Neural progenitor cell (in vitro differentiated cells): ENCODE data around the gene ABCC9. TPM values are rescaled to one million over a fixed set of nuclear protein-coding genes. Genes with fewer than 3 reads are reported as not detected.

Source experiments
- DNase-seq: peaks from one replicate; pipeline ENCODE4 v3.0.0-alpha.2; 2016; ENCODE audit warnings: low spot score
- H2AFZ ChIP-seq: fragments of 200-600 bp; sonication (generic); replicated peaks from 2 replicates; pipeline ENCODE4 v1.6.1; 2016; ENCODE audit warnings: antibody characterized with exemption
- H3F3A ChIP-seq: fragments of 200-600 bp; sonication (generic); 2 replicates; pipeline ENCODE4 v1.6.1; 2016; ENCODE audit warnings: antibody characterized with exemption, low read depth
- H3K27ac ChIP-seq: fragments of 200-600 bp; sonication (generic); 2 replicates; pipeline ENCODE4 v1.5.1; 2016; ENCODE audit warnings: mild to moderate bottlenecking
- H3K27me3 ChIP-seq: fragments of 200-600 bp; sonication (generic); 2 replicates; pipeline ENCODE4 v1.6.1; 2016; ENCODE audit warnings: mild to moderate bottlenecking, moderate library complexity
- H3K36me3 ChIP-seq: fragments of 200-600 bp; sonication (generic); 2 replicates; pipeline ENCODE4 v1.5.1; 2016
- H3K4me1 ChIP-seq: fragments of 200-600 bp; sonication (generic); 2 replicates; pipeline ENCODE4 v1.6.1; 2016; ENCODE audit warnings: mixed run types
- H3K4me2 ChIP-seq: fragments of 200-600 bp; sonication (generic); 2 replicates; pipeline ENCODE4 v1.6.1; 2016
- H3K4me3 ChIP-seq: fragments of 200-600 bp; sonication (generic); 2 replicates; pipeline ENCODE4 v1.5.1; 2016
- H3K79me2 ChIP-seq: fragments of 200-600 bp; sonication (generic); 2 replicates; pipeline ENCODE4 v1.6.1; 2016; ENCODE audit warnings: low read depth
- H3K9ac ChIP-seq: fragments of 200-600 bp; sonication (generic); 2 replicates; pipeline ENCODE4 v1.6.1; 2016
- H3K9me3 ChIP-seq: fragments of 200-600 bp; sonication (generic); 2 replicates; pipeline ENCODE4 v1.5.1; 2016; ENCODE audit warnings: low read depth
- H4K20me1 ChIP-seq: fragments of 200-600 bp; sonication (generic); 2 replicates; pipeline ENCODE4 v1.6.1; 2016; ENCODE audit warnings: low read depth
- H3K27ac Mint-ChIP-seq: 3 replicates; pipeline ENCODE4 v1.8.0; 2021; ENCODE audit warnings: mixed read lengths
- H3K27me3 Mint-ChIP-seq: 2 replicates; pipeline ENCODE4 v1.8.0; 2022; ENCODE audit warnings: low read depth, mild to moderate bottlenecking, inconsistent platforms, moderate library complexity, mixed read lengths; ENCODE audit not compliant: insufficient read depth
- H3K36me3 Mint-ChIP-seq: 3 replicates; pipeline ENCODE4 v1.8.0; 2021; ENCODE audit warnings: mixed read lengths
- H3K4me1 Mint-ChIP-seq: 3 replicates; pipeline ENCODE4 v1.8.0; 2021; ENCODE audit warnings: mixed read lengths
- H3K4me3 Mint-ChIP-seq: 3 replicates; pipeline ENCODE4 v1.8.0; 2021; ENCODE audit warnings: mild to moderate bottlenecking, moderate library complexity, mixed read lengths
- H3K9me3 Mint-ChIP-seq: 3 replicates; pipeline ENCODE4 v1.8.0; 2020; ENCODE audit warnings: mixed read lengths
- EZH2 ChIP-seq: fragments of 200-600 bp; sonication (generic); IDR thresholded peaks from 2 replicates; pipeline ENCODE4 v1.6.1; 2017; ENCODE audit warnings: antibody characterized with exemption, mild to moderate bottlenecking, moderate library complexity
- EZH2phosphoT487 ChIP-seq: fragments of 200-600 bp; sonication (generic); IDR thresholded peaks from 2 replicates; pipeline ENCODE4 v1.6.1; 2017; ENCODE audit warnings: antibody characterized with exemption
- total RNA-seq: library from RNA; depleted of rRNA; stranded (reverse); fragments of >200 nt; gene quantifications from 2 replicates; pipeline ENCODE4 v1.2.3, GENCODE V29; 2015; ENCODE audit warnings: low replicate concordance
- TF ChIP-seq, protein P1 (sequence below): fragments of 200-600 bp; sonication (generic); IDR thresholded peaks from 2 replicates; pipeline ENCODE4 v1.5.1; 2017; ENCODE audit warnings: antibody characterized with exemption, mild to moderate bottlenecking

Gene ABCC9
- total RNA-seq, 1 donor from 2014 or later: not detected

DNA sequence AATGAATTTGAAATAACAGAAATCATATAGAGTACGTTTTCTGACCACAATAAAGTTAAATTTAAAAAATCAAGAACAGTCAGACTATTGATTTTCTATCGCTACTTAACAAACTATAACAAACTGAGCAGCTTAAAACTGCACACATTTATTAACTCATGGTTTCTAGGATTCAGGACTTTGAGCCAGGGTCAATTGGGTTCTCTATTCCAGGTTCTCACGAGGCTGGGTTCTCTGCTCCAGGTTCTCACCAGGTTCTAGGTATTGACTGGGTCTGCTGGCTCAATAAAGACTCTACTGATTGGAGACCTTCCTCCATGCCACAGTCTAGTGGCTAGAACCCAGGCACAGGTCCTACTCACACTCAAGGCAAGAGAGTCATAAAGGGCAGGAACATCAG lies 22.8 kb downstream of the ABCC9 start:
- peaks cover 7% of the 10 kb centered on the region for H3K36me3 Mint-ChIP-seq
- Histone ChIP-seq H2AFZ (no peak overlapping the region), H3K4me3 (no peak overlapping the region), H3K4me1 (no peaks in the 10 kb centered on the region), H3K36me3 (no peaks in the 10 kb centered on the region), H3K9me3 (no peaks in the 10 kb centered on the region), H3K9ac (no peak overlapping the region), H3K79me2 (no peaks in the 10 kb centered on the region), H4K20me1 (no peaks in the 10 kb centered on the region), H3K4me2 (no peak overlapping the region), H3F3A (no peaks in the 10 kb centered on the region), H3K27ac (no peak overlapping the region), H3K27me3 (no peaks in the 10 kb centered on the region)
- no peaks in the 10 kb centered on the region for H3K27me3 Mint-ChIP-seq
- DNase-seq: no peak
- H3K9me3 Mint-ChIP-seq: peaks cover 7% of the 10 kb centered on the region
- TF ChIP-seq, protein P1, sequence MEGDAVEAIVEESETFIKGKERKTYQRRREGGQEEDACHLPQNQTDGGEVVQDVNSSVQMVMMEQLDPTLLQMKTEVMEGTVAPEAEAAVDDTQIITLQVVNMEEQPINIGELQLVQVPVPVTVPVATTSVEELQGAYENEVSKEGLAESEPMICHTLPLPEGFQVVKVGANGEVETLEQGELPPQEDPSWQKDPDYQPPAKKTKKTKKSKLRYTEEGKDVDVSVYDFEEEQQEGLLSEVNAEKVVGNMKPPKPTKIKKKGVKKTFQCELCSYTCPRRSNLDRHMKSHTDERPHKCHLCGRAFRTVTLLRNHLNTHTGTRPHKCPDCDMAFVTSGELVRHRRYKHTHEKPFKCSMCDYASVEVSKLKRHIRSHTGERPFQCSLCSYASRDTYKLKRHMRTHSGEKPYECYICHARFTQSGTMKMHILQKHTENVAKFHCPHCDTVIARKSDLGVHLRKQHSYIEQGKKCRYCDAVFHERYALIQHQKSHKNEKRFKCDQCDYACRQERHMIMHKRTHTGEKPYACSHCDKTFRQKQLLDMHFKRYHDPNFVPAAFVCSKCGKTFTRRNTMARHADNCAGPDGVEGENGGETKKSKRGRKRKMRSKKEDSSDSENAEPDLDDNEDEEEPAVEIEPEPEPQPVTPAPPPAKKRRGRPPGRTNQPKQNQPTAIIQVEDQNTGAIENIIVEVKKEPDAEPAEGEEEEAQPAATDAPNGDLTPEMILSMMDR: no peak
- no peak for TF ChIP-seq EZH2phosphoT487
- no peak overlapping the region for H3K4me3 Mint-ChIP-seq
- H3K4me1 Mint-ChIP-seq: peaks cover 8% of the 10 kb centered on the region
- H3K27ac Mint-ChIP-seq: no peak overlapping the region

DNA sequence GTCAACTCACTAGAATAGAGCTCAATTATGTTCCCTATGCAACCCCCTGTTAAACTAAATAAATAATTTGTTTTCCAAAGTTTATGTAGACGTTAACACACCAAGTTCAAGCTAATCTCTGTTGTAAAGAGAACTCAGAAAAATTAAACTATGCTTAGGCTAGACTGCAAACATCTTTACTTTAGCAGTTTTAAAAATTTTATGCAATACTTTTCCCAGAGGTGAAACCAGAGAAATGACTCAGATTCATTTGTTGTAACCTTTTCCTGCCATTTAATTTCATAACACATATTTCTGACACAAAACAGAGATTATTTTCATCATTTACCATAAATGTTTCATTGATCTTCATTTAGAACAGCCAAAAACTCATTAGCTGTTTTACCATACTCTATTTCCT lies 27.4 kb downstream of the ABCC9 start:
- Histone ChIP-seq H3K27ac (no peak overlapping the region), H3K27me3 (no peaks in the 10 kb centered on the region), H3K4me2 (no peak overlapping the region), H3K4me1 (peaks cover 8% of the 10 kb centered on the region), H3K9ac (no peak overlapping the region), H3K9me3 (no peaks in the 10 kb centered on the region), H3K79me2 (no peaks in the 10 kb centered on the region), H3K4me3 (no peak overlapping the region), H2AFZ (no peak overlapping the region), H4K20me1 (no peaks in the 10 kb centered on the region), H3F3A (no peaks in the 10 kb centered on the region), H3K36me3 (no peaks in the 10 kb centered on the region)
- Mint-ChIP-seq H3K4me3 (peak overlapping the region; percentile 75), H3K27ac (peak overlapping the region; percentile 93), H3K9me3 (no peaks in the 10 kb centered on the region), H3K27me3 (no peaks in the 10 kb centered on the region), H3K4me1 (peaks cover 42% of the 10 kb centered on the region), H3K36me3 (peaks cover 2% of the 10 kb centered on the region)
- TF ChIP-seq, protein P1: no peak
- TF ChIP-seq EZH2: no peak
- no peak for TF ChIP-seq EZH2phosphoT487
- no peak for DNase-seq

DNA sequence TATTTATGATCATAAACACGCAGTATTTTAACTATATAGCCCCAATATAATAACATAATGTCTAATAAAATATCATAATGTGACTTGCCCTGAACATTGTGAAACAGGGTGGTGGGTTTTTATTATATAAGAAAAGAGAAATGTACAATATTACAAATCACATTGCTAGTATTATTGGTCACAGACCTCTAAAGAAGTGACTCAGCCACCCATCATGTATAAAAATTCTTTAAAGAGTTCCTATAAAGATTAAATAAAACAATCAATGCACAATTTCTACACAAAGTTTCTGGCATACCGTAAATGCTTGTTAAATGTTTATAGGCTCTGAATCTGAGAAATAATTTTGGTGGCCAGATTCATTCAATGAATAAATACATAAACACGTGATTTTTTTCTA lies 28.9 kb downstream of the ABCC9 start:
- Histone ChIP-seq H3K4me3 (no peak overlapping the region), H3K4me2 (no peak overlapping the region), H3F3A (no peaks in the 10 kb centered on the region), H3K9me3 (no peaks in the 10 kb centered on the region), H3K27ac (no peak overlapping the region), H3K27me3 (no peaks in the 10 kb centered on the region), H3K9ac (no peak overlapping the region), H4K20me1 (no peaks in the 10 kb centered on the region), H3K79me2 (no peaks in the 10 kb centered on the region), H2AFZ (no peak overlapping the region), H3K36me3 (no peaks in the 10 kb centered on the region), H3K4me1 (peaks cover 8% of the 10 kb centered on the region)
- TF ChIP-seq EZH2: no peak
- TF ChIP-seq, protein P1: no peak
- TF ChIP-seq EZH2phosphoT487: no peak
- no peak for DNase-seq
- Mint-ChIP-seq H3K9me3 (no peaks in the 10 kb centered on the region), H3K27ac (peak overlapping the region; percentile 93), H3K36me3 (peaks cover 2% of the 10 kb centered on the region), H3K27me3 (no peaks in the 10 kb centered on the region), H3K4me1 (peaks cover 44% of the 10 kb centered on the region), H3K4me3 (peak overlapping the region; percentile 75)

DNA sequence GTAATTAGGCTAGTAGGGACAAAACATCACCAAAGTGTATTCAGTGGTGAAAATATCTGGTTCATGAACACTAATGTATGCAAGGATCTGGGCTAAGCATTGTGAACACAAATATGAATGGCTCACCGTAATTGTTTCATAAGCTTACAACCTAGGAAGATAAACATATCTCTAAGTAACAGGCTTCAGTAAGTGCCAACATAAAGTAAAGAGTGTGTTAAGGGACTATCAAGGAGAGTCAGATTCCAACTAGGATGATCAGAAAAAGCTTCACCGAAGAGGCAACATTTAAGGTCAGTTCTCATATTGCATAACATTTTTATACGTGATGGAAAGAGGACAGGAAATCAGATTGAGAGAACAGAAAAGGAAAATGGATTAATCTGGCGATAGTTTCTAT lies 29.4 kb downstream of the ABCC9 start:
- H3K27ac Mint-ChIP-seq: peak overlapping the region; percentile 97
- no peak for DNase-seq
- no peaks in the 10 kb centered on the region for H3K36me3 ChIP-seq
- no peaks in the 10 kb centered on the region for H3K9me3 ChIP-seq
- H4K20me1 ChIP-seq: no peaks in the 10 kb centered on the region
- no peaks in the 10 kb centered on the region for H3K27me3 ChIP-seq
- no peak overlapping the region for H3K4me2 ChIP-seq
- no peak overlapping the region for H2AFZ ChIP-seq
- TF ChIP-seq EZH2phosphoT487 (no peak), EZH2 (no peak)
- TF ChIP-seq, protein P1: no peak
- no peaks in the 10 kb centered on the region for H3K79me2 ChIP-seq
- H3K4me3 Mint-ChIP-seq: peak overlapping the region; percentile 81
- no peak overlapping the region for H3K27ac ChIP-seq
- no peak overlapping the region for H3K4me3 ChIP-seq
- no peak overlapping the region for H3K9ac ChIP-seq
- H3K4me1 ChIP-seq: peaks cover 8% of the 10 kb centered on the region
- H3K36me3 Mint-ChIP-seq: peaks cover 3% of the 10 kb centered on the region
- H3F3A ChIP-seq: no peaks in the 10 kb centered on the region
- H3K9me3 Mint-ChIP-seq: no peaks in the 10 kb centered on the region
- H3K27me3 Mint-ChIP-seq: no peaks in the 10 kb centered on the region
- peaks cover 44% of the 10 kb centered on the region for H3K4me1 Mint-ChIP-seq
